Measurements from ENCODE around the gene CYP1A2. TPM values are rescaled to one million over a fixed set of nuclear protein-coding genes. Genes with fewer than 3 reads are reported as not detected.

Gene CYP1A2
- not detected for polyA plus RNA-seq (2013)

DNA sequence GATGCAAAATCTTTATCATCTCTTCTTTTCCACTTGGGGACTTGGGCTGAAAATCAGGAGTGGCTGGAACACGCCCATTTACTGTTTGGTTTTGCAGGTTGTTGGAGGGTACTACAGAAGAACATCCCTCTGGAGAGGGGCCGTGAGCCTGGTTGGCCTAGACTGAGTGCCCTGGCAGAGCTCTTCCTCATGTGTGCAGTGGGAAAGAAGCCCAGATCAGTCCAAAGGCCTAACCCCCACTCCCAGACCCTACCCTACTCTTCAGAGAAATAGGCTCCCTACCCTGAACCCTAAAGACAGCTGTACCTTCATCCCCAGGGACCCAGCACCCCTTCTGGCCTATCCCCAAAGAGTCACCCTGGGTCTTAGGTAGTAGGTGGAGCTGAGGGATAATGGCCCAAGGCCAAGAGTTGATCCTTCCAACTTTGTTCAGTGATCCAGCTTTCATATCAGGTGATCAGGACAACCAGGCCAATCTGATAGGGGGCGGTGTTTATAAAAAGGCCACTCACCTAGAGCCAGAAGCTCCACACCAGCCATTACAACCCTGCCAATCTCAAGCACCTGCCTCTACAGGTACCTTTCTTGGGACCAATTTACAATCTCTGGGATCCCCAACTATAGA lies at the start of gene CYP1A2:
TSS of gene CYP1A2 (plus strand) at position 524 of the 625 bp plus-strand sequence. CDS start 894 bp downstream, outside the sequence.
- DNase-seq = no peak
- ChIA-PET POLR2A (no interaction called here), CTCF (interaction anchor here (0.7 to 1.1 kb wide), 3 partner anchors 10 to 45 kb away, joined by 3 to 4 read pairs (median 3); no protein-coding TSS in a partner anchor)
- 80% methylated on average over 1 of the region's 3 CpGs for WGBS (ENCODE audit: insufficient coverage)
- H3K27ac ChIP-seq (ENCODE audit: insufficient read depth in 1 of 2, low read depth in 1 of 2, low read length in 2 of 2, poor library complexity in 1 of 2, severe bottlenecking in 2 of 2) = no peak within 1 kb of the TSS
- H3K4me3 ChIP-seq (ENCODE audit: control insufficient read depth in 1 of 7, extremely low read depth in 1 of 7, insufficient read depth in 4 of 7, low read depth in 2 of 7, low read length in 6 of 7) = no peak within 1 kb of the TSS
- H3K27me3 ChIP-seq (replicated peaks in 2 of 5; ENCODE audit: control insufficient read depth in 4 of 5, insufficient read depth in 5 of 5, low read length in 4 of 5) = no peaks in the 10 kb centered on the region
- no peaks in the 10 kb centered on the region for H3K36me3 ChIP-seq (ENCODE audit: control insufficient read depth in 4 of 4, insufficient read depth in 4 of 4, low read length in 3 of 4)
- H3K4me1 ChIP-seq (ENCODE audit: control extremely low read depth in 1 of 4, control insufficient read depth in 4 of 4, insufficient read depth in 4 of 4, low read length in 3 of 4) = no peaks in the 10 kb centered on the region
- H3K9me3 ChIP-seq (ENCODE audit: control extremely low read depth in 1 of 5, control insufficient read depth in 4 of 5, insufficient read depth in 2 of 5, low read depth in 1 of 5, low read length in 4 of 5) = no peaks in the 10 kb centered on the region

- no CpG with 5 or more reads among the region's 1 CpG for WGBS (ENCODE audit: insufficient coverage)
- Histone ChIP-seq H3K36me3 (ENCODE audit: control insufficient read depth in 4 of 4, insufficient read depth in 4 of 4, low read length in 3 of 4) (no peaks in the 10 kb centered on the region), H3K27ac (ENCODE audit: insufficient read depth in 1 of 2, low read depth in 1 of 2, low read length in 2 of 2, poor library complexity in 1 of 2, severe bottlenecking in 2 of 2) (no peak overlapping the region), H3K4me3 (ENCODE audit: control insufficient read depth in 1 of 7, extremely low read depth in 1 of 7, insufficient read depth in 4 of 7, low read depth in 2 of 7, low read length in 6 of 7) (no peak overlapping the region), H3K9me3 (ENCODE audit: control extremely low read depth in 1 of 5, control insufficient read depth in 4 of 5, insufficient read depth in 2 of 5, low read depth in 1 of 5, low read length in 4 of 5) (peaks cover 0 to 2% (median 0%) of the 10 kb centered on the region in 5 experiments), H3K4me1 (ENCODE audit: control extremely low read depth in 1 of 4, control insufficient read depth in 4 of 4, insufficient read depth in 4 of 4, low read length in 3 of 4) (peaks cover 0 to 9% (median 0%) of the 10 kb centered on the region in 4 experiments), H3K27me3 (replicated peaks in 2 of 5; ENCODE audit: control insufficient read depth in 4 of 5, insufficient read depth in 5 of 5, low read length in 4 of 5) (peaks cover 0 to 18% (median under 1%) of the 10 kb centered on the region in 5 experiments)
- ChIA-PET POLR2A (no interaction called here), CTCF (no interaction called here)
- DNase-seq = no peak
Measured at GRCh38 chr15:74709011-74709410, 39.6 kb upstream of the CYP1A2 start.

DNA sequence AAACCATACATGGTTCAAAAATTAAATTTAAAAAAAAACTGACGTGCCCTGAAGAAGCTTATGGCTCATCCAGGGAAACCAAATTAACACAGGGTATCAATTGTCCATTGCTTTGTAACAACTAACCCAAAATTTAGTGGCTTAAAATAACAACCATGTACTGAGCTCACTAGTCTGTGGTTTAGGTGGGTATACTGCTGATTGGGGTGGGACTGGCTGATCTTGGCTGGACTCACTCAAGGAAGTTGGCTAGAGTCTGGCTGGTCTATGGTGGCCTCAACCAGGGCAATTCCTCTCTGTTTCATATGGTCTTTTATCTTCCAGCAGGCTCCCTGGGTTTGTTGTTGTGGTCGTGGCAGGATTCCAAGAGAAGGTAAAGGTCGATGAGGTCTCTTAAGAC lies 38.8 kb upstream of the CYP1A2 start:
- Histone ChIP-seq H3K36me3 (ENCODE audit: control insufficient read depth in 4 of 4, insufficient read depth in 4 of 4, low read length in 3 of 4) (no peaks in the 10 kb centered on the region), H3K27me3 (replicated peaks in 2 of 5; ENCODE audit: control insufficient read depth in 4 of 5, insufficient read depth in 5 of 5, low read length in 4 of 5) (peaks cover 0 to 18% (median 0%) of the 10 kb centered on the region in 5 experiments), H3K4me3 (ENCODE audit: control insufficient read depth in 1 of 7, extremely low read depth in 1 of 7, insufficient read depth in 4 of 7, low read depth in 2 of 7, low read length in 6 of 7) (no peak overlapping the region), H3K4me1 (ENCODE audit: control extremely low read depth in 1 of 4, control insufficient read depth in 4 of 4, insufficient read depth in 4 of 4, low read length in 3 of 4) (peaks cover 0 to 9% (median 0%) of the 10 kb centered on the region in 4 experiments), H3K27ac (ENCODE audit: insufficient read depth in 1 of 2, low read depth in 1 of 2, low read length in 2 of 2, poor library complexity in 1 of 2, severe bottlenecking in 2 of 2) (no peak overlapping the region), H3K9me3 (ENCODE audit: control extremely low read depth in 1 of 5, control insufficient read depth in 4 of 5, insufficient read depth in 2 of 5, low read depth in 1 of 5, low read length in 4 of 5) (peaks cover 0 to 2% (median 0%) of the 10 kb centered on the region in 5 experiments)
- CTCF ChIA-PET = no interaction called here
- 71% methylated on average over 1 of the region's 3 CpGs for WGBS (ENCODE audit: insufficient coverage)
- no peak for DNase-seq
- POLR2A ChIA-PET = no interaction called here

GRCh38 chr15:74710319-74711094 lies 38.1 kb upstream of the CYP1A2 start:
- no peak for DNase-seq
- ChIA-PET POLR2A (no interaction called here), CTCF (no interaction called here)
- Histone ChIP-seq H3K9me3 (ENCODE audit: control extremely low read depth in 1 of 5, control insufficient read depth in 4 of 5, insufficient read depth in 2 of 5, low read depth in 1 of 5, low read length in 4 of 5) (peaks cover 0 to 2% (median 0%) of the 10 kb centered on the region in 5 experiments), H3K36me3 (ENCODE audit: control insufficient read depth in 4 of 4, insufficient read depth in 4 of 4, low read length in 3 of 4) (no peaks in the 10 kb centered on the region), H3K4me3 (ENCODE audit: control insufficient read depth in 1 of 7, extremely low read depth in 1 of 7, insufficient read depth in 4 of 7, low read depth in 2 of 7, low read length in 6 of 7) (no peak overlapping the region), H3K4me1 (ENCODE audit: control extremely low read depth in 1 of 4, control insufficient read depth in 4 of 4, insufficient read depth in 4 of 4, low read length in 3 of 4) (peaks cover 0 to 9% (median 0%) of the 10 kb centered on the region in 4 experiments), H3K27ac (ENCODE audit: insufficient read depth in 1 of 2, low read depth in 1 of 2, low read length in 2 of 2, poor library complexity in 1 of 2, severe bottlenecking in 2 of 2) (no peak overlapping the region), H3K27me3 (replicated peaks in 2 of 5; ENCODE audit: control insufficient read depth in 4 of 5, insufficient read depth in 5 of 5, low read length in 4 of 5) (peaks cover 0 to 18% (median 0%) of the 10 kb centered on the region in 5 experiments)
- 71% methylated on average over 3 of the region's 3 CpGs for WGBS (ENCODE audit: insufficient coverage)

DNA sequence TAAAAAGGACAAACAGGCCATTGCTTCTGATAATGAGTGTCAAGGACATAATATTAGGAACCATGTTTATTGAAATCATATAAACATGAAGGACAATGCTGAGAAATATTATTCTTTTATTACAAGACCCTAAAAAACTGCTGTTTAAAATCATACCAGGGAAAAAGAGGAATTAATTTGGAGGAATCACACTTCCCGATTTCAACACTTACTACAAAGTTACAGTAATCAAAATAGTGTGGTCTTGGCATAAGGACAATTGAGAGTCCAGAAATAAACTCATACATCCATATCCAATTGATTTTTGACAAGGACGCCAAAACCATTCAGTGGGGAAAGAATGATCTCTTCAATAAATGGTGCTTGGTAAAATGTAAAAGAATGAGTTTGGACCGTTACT lies 36.3 kb upstream of the CYP1A2 start:
- Histone ChIP-seq H3K27ac (ENCODE audit: insufficient read depth in 1 of 2, low read depth in 1 of 2, low read length in 2 of 2, poor library complexity in 1 of 2, severe bottlenecking in 2 of 2) (no peak overlapping the region), H3K27me3 (replicated peaks in 2 of 5; ENCODE audit: control insufficient read depth in 4 of 5, insufficient read depth in 5 of 5, low read length in 4 of 5) (peaks cover 0 to 12% (median 0%) of the 10 kb centered on the region in 5 experiments), H3K4me3 (ENCODE audit: control insufficient read depth in 1 of 7, extremely low read depth in 1 of 7, insufficient read depth in 4 of 7, low read depth in 2 of 7, low read length in 6 of 7) (no peak overlapping the region), H3K9me3 (ENCODE audit: control extremely low read depth in 1 of 5, control insufficient read depth in 4 of 5, insufficient read depth in 2 of 5, low read depth in 1 of 5, low read length in 4 of 5) (peaks cover 0 to 2% (median 0%) of the 10 kb centered on the region in 5 experiments), H3K36me3 (ENCODE audit: control insufficient read depth in 4 of 4, insufficient read depth in 4 of 4, low read length in 3 of 4) (no peaks in the 10 kb centered on the region), H3K4me1 (ENCODE audit: control extremely low read depth in 1 of 4, control insufficient read depth in 4 of 4, insufficient read depth in 4 of 4, low read length in 3 of 4) (peaks cover 0 to 9% (median 0%) of the 10 kb centered on the region in 4 experiments)
- CTCF ChIA-PET = no interaction called here
- no peak for DNase-seq
- no CpG with 5 or more reads among the region's 3 CpGs for WGBS (ENCODE audit: insufficient coverage)
- POLR2A ChIA-PET = no interaction called here

DNA sequence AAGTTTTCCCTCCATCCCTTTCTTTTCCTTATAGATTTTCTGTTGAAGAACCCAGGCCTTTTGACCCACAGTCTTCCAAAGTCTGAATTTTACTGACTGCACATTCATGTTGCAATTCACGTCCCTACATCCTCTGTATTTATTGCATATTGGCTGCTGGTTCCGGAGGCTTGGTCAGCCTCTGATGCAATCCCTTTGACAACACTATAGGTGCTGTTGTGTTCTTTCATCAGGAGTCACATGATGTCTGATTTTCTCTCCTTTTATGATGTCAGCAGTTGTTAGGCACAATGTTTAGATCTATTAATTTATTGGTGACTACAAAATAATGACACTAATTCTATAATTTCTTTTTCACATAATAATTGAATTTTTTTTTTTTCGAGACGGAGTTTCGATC lies 32.0 kb upstream of the CYP1A2 start:
- Histone ChIP-seq H3K4me1 (ENCODE audit: control extremely low read depth in 1 of 4, control insufficient read depth in 4 of 4, insufficient read depth in 4 of 4, low read length in 3 of 4) (no peaks in the 10 kb centered on the region), H3K27ac (ENCODE audit: insufficient read depth in 1 of 2, low read depth in 1 of 2, low read length in 2 of 2, poor library complexity in 1 of 2, severe bottlenecking in 2 of 2) (no peak overlapping the region), H3K36me3 (ENCODE audit: control insufficient read depth in 4 of 4, insufficient read depth in 4 of 4, low read length in 3 of 4) (no peaks in the 10 kb centered on the region), H3K27me3 (replicated peaks in 2 of 5; ENCODE audit: control insufficient read depth in 4 of 5, insufficient read depth in 5 of 5, low read length in 4 of 5) (peaks cover 0 to 2% (median 0%) of the 10 kb centered on the region in 5 experiments), H3K4me3 (ENCODE audit: control insufficient read depth in 1 of 7, extremely low read depth in 1 of 7, insufficient read depth in 4 of 7, low read depth in 2 of 7, low read length in 6 of 7) (no peak overlapping the region), H3K9me3 (ENCODE audit: control extremely low read depth in 1 of 5, control insufficient read depth in 4 of 5, insufficient read depth in 2 of 5, low read depth in 1 of 5, low read length in 4 of 5) (no peaks in the 10 kb centered on the region)
- 100% methylated on average over 2 of the region's 5 CpGs for WGBS (ENCODE audit: insufficient coverage)
- CTCF ChIA-PET = interaction anchor here (3.0 kb wide), 1 partner anchor 8 kb away, joined by 10 read pairs; the partner anchor contains the start of gene CYP1A1
- DNase-seq = no peak
- POLR2A ChIA-PET = no interaction called here

DNA sequence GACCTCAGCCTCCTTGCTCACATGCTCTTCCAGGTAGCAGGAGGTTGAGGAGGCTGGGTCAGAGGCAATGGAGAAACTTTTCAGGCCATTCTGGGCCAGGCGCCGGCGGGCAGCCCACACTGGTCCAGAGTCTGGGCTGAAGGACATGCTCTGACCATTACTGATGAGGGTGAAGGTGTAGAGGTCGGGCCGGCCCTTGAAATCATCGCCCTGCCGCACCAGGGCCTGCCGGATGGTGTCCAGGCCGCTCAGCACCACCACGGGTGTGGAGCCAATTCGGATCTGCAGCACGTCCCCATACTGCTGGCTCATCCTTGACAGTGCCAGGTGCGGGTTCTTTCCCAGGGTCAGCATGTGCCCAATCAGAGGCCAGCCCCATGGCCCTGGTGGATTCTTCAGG lies 26.1 kb upstream of the CYP1A2 start:
- Histone ChIP-seq H3K27me3 (replicated peaks in 2 of 5; ENCODE audit: control insufficient read depth in 4 of 5, insufficient read depth in 5 of 5, low read length in 4 of 5) (peaks cover 2 to 31% (median 10%) of the 10 kb centered on the region in 5 experiments), H3K27ac (ENCODE audit: insufficient read depth in 1 of 2, low read depth in 1 of 2, low read length in 2 of 2, poor library complexity in 1 of 2, severe bottlenecking in 2 of 2) (no peak overlapping the region), H3K9me3 (ENCODE audit: control extremely low read depth in 1 of 5, control insufficient read depth in 4 of 5, insufficient read depth in 2 of 5, low read depth in 1 of 5, low read length in 4 of 5) (no peaks in the 10 kb centered on the region), H3K4me3 (ENCODE audit: control insufficient read depth in 1 of 7, extremely low read depth in 1 of 7, insufficient read depth in 4 of 7, low read depth in 2 of 7, low read length in 6 of 7) (no peak overlapping the region), H3K4me1 (ENCODE audit: control extremely low read depth in 1 of 4, control insufficient read depth in 4 of 4, insufficient read depth in 4 of 4, low read length in 3 of 4) (peaks cover 0 to 22% (median 16%) of the 10 kb centered on the region in 4 experiments), H3K36me3 (ENCODE audit: control insufficient read depth in 4 of 4, insufficient read depth in 4 of 4, low read length in 3 of 4) (no peaks in the 10 kb centered on the region)
- 98% methylated on average over 11 of the region's 13 CpGs for WGBS (ENCODE audit: insufficient coverage)
- ChIA-PET POLR2A (no interaction called here), CTCF (no interaction called here)
- no peak for DNase-seq

All from common myeloid progenitor, CD34-positive (primary cell).